ENCODE results near the gene LINC00632. TPM values are rescaled to one million over a fixed set of nuclear protein-coding genes. Genes with fewer than 3 reads are reported as not detected.

Gene LINC00632
- total and polyA plus RNA-seq, 8 donors = 0.25 to 45.4 (median 4.2) TPM

- H3K27ac ChIP-seq = no peak overlapping the region
- H3K36me3 ChIP-seq = no peaks in the 10 kb centered on the region
- peaks cover 0 to under 1% (median 0%) of the 10 kb centered on the region in 4 donors for H3K9me3 ChIP-seq
- TF ChIP-seq POLR2AphosphoS5 (IDR thresholded peaks at IDR 0.05) = no peak
- TF ChIP-seq, protein P1, sequence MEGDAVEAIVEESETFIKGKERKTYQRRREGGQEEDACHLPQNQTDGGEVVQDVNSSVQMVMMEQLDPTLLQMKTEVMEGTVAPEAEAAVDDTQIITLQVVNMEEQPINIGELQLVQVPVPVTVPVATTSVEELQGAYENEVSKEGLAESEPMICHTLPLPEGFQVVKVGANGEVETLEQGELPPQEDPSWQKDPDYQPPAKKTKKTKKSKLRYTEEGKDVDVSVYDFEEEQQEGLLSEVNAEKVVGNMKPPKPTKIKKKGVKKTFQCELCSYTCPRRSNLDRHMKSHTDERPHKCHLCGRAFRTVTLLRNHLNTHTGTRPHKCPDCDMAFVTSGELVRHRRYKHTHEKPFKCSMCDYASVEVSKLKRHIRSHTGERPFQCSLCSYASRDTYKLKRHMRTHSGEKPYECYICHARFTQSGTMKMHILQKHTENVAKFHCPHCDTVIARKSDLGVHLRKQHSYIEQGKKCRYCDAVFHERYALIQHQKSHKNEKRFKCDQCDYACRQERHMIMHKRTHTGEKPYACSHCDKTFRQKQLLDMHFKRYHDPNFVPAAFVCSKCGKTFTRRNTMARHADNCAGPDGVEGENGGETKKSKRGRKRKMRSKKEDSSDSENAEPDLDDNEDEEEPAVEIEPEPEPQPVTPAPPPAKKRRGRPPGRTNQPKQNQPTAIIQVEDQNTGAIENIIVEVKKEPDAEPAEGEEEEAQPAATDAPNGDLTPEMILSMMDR (IDR thresholded peaks at IDR 0.05) = peak in 3 of 7 experiments; percentile 19 to 37 (median 33)
- TF ChIP-seq POLR2A (IDR thresholded peaks at IDR 0.05) = no peak
- H3K4me1 ChIP-seq = no peaks in the 10 kb centered on the region
- no peaks in the 10 kb centered on the region for H3K27me3 ChIP-seq
- intact Hi-C loops (cut with DNase I; ENCODE audit: low total_unique reads) = no loop called here
- 28 to 38% (median 33%) methylated on average over 6 of the region's 6 CpGs for whole genome bisulfite sequencing, 5 donors
- DNase-seq = peak in 1 of 2 donors; percentile 34
- no peak overlapping the region for H3K4me3 ChIP-seq
Measured at GRCh38 chrX:140817943-140818342, 108.4 kb downstream of the LINC00632 start.

- Histone ChIP-seq H3K4me1 (no peaks in the 10 kb centered on the region), H3K27me3 (no peaks in the 10 kb centered on the region), H3K36me3 (no peaks in the 10 kb centered on the region), H3K27ac (no peak overlapping the region), H3K9me3 (no peaks in the 10 kb centered on the region), H3K4me3 (no peak overlapping the region)
- TF ChIP-seq POLR2AphosphoS5 (IDR thresholded peaks at IDR 0.05) (no peak), EP300 (IDR thresholded peaks at IDR 0.05) (no peak), POLR2A (IDR thresholded peaks at IDR 0.05) (no peak)
- TF ChIP-seq, protein P1 (IDR thresholded peaks at IDR 0.05) = no peak
- intact Hi-C loops (cut with DNase I; ENCODE audit: low total_unique reads) = no loop called here
- DNase-seq = no peak
- 31 to 52% (median 40%) methylated on average over 3 of the region's 3 CpGs for WGBS, 5 donors
Measured at GRCh38 chrX:140821280-140821679, 111.7 kb downstream of the LINC00632 start.

DNA sequence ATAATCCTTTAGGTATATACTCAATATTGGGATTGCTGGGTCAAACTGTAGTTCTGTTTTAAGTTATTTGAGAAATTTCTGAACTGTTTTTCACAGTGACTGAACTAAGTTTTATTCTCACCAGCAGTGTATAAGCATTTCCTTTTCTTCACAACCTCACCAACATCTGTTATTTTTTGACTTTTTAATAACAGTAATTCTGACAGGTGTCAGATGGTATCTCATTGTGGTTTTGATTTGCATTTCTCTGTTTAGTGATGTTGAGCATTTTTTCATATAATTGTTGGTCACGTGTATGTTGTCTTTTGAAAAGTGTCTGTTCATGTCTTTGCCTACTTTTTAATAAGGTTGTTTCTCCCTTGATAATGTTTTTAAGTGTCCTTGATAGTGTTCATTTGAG, 112.6 kb downstream of the LINC00632 start:
- no peaks in the 10 kb centered on the region for H3K36me3 ChIP-seq
- H3K27me3 ChIP-seq = no peaks in the 10 kb centered on the region
- no peak for DNase-seq
- no peak overlapping the region for H3K4me3 ChIP-seq
- no peaks in the 10 kb centered on the region for H3K4me1 ChIP-seq
- intact Hi-C loops (cut with DNase I; ENCODE audit: low total_unique reads) = no loop called here
- no peak overlapping the region for H3K27ac ChIP-seq
- 59 to 75% (median 65%) methylated on average over 1 of the region's 1 CpG for WGBS, 5 donors
- TF ChIP-seq POLR2AphosphoS5 (IDR thresholded peaks at IDR 0.05) = no peak
- TF ChIP-seq, protein P1 (IDR thresholded peaks at IDR 0.05) = no peak
- no peak for TF ChIP-seq POLR2A (IDR thresholded peaks at IDR 0.05)
- TF ChIP-seq EP300 (IDR thresholded peaks at IDR 0.05) = no peak
- H3K9me3 ChIP-seq = no peaks in the 10 kb centered on the region

- no peak for DNase-seq
- H3K4me1 ChIP-seq = no peaks in the 10 kb centered on the region
- H3K36me3 ChIP-seq = no peaks in the 10 kb centered on the region
- H3K4me3 ChIP-seq = no peak overlapping the region
- TF ChIP-seq EP300 (IDR thresholded peaks at IDR 0.05) (no peak), POLR2A (IDR thresholded peaks at IDR 0.05) (no peak), POLR2AphosphoS5 (IDR thresholded peaks at IDR 0.05) (no peak)
- TF ChIP-seq, protein P1 (IDR thresholded peaks at IDR 0.05) = no peak
- no peaks in the 10 kb centered on the region for H3K27me3 ChIP-seq
- no peaks in the 10 kb centered on the region for H3K9me3 ChIP-seq
- no peak overlapping the region for H3K27ac ChIP-seq
- WGBS, 5 donors = 50 to 76% (median 66%) methylated on average over 3 of the region's 3 CpGs
- intact Hi-C loops (cut with DNase I; ENCODE audit: low total_unique reads) = no loop called here
Measured at GRCh38 chrX:140822861-140823260, 113.3 kb downstream of the LINC00632 start.

Data from stomach (tissue), 9 donors.